HCT116 (cell line): ENCODE results near the gene RAD51D.

Experiments
- EZH2 ChIP-seq: fragments of 200-600 bp; sonication (generic); IDR thresholded peaks from 2 replicates; pipeline ENCODE4 v1.6.1; 2017; ENCODE audit warnings: antibody characterized with exemption, mixed run types
- EZH2phosphoT487 ChIP-seq: fragments of 200-600 bp; IDR thresholded peaks from 2 replicates; pipeline ENCODE4 v1.6.1; 2018; ENCODE audit warnings: antibody characterized with exemption, borderline replicate concordance
- JUND ChIP-seq: IDR thresholded peaks from 2 replicates; pipeline ENCODE4 v1.6.1; 2012
- POLR2A ChIP-seq: IDR thresholded peaks from 2 replicates; pipeline ENCODE4 v1.7.0; 2011; ENCODE audit warnings: borderline replicate concordance; ENCODE audit not compliant: insufficient read depth, insufficient read length; ENCODE audit errors: extremely low read depth
- POLR2AphosphoS5 ChIP-seq: IDR thresholded peaks from 2 replicates; pipeline ENCODE4 v1.6.1; 2011; ENCODE audit warnings: mild to moderate bottlenecking, low read depth, low read length, moderate library complexity
- RAD21 ChIP-seq: IDR thresholded peaks from 2 replicates; pipeline ENCODE4 v1.6.1; 2012; ENCODE audit warnings: low read depth, mild to moderate bottlenecking
- YY1 ChIP-seq: IDR thresholded peaks from 2 replicates; pipeline ENCODE4 v1.6.1; 2011; ENCODE audit warnings: low read length, low read depth, moderate library complexity, mild to moderate bottlenecking; ENCODE audit not compliant: insufficient replicate concordance; ENCODE audit errors: extremely low read depth
- ZFX ChIP-seq: fragments of 450-650 bp; IDR thresholded peaks from 2 replicates; pipeline ENCODE4 v1.6.1; 2017
- TF ChIP-seq, protein P1 (sequence below), 3 experiments: fragments of 200-600 bp in 1 of 3; sonication (generic) in 1 of 3; IDR thresholded peaks in 2 of 3; conservative IDR thresholded peaks in 1 of 3; 2 replicates each; pipeline ENCODE4 v1.5.1; 2012 to 2017; ENCODE audit warnings: low read depth in 2 of 3, low read length in 2 of 3, antibody characterized with exemption in 1 of 3, borderline replicate concordance in 1 of 3, control low read depth in 1 of 3, mild to moderate bottlenecking in 1 of 3, mixed read lengths in 1 of 3, mixed run types in 1 of 3, moderate library complexity in 1 of 3; ENCODE audit not compliant: insufficient read depth in 1 of 3
- TF ChIP-seq, protein P2 (sequence below): IDR thresholded peaks from 2 replicates; pipeline ENCODE4 v1.6.1; 2012
- TF ChIP-seq, protein P3 (sequence below): IDR thresholded peaks from 2 replicates; pipeline ENCODE4 v1.6.1; 2012; ENCODE audit warnings: low read depth

DNA sequence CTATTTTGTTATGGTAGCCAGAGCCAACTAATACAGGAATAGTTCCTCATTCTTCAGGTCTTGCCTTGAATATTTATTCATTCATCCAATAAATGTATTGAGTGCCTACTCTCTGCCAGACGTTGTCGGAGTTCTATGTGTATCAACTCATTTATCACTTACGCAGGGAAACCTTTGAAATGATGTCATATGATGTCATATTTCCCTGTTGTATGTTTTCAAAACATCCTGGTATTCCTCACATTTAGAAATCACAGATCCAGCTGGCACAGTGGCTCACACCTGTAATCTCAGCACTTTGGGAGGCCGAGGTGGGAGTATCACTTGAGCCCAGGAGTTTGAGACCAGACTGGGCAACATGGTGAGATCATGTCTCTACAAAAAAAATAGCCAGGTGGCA is 25.2 kb upstream of the RAD51D start:
- TF ChIP-seq ZFX (no peak), POLR2A (no peak), JUND (no peak), EZH2 (no peak), YY1 (no peak), RAD21 (no peak), EZH2phosphoT487 (no peak), POLR2AphosphoS5 (no peak)
- TF ChIP-seq, protein P1, sequence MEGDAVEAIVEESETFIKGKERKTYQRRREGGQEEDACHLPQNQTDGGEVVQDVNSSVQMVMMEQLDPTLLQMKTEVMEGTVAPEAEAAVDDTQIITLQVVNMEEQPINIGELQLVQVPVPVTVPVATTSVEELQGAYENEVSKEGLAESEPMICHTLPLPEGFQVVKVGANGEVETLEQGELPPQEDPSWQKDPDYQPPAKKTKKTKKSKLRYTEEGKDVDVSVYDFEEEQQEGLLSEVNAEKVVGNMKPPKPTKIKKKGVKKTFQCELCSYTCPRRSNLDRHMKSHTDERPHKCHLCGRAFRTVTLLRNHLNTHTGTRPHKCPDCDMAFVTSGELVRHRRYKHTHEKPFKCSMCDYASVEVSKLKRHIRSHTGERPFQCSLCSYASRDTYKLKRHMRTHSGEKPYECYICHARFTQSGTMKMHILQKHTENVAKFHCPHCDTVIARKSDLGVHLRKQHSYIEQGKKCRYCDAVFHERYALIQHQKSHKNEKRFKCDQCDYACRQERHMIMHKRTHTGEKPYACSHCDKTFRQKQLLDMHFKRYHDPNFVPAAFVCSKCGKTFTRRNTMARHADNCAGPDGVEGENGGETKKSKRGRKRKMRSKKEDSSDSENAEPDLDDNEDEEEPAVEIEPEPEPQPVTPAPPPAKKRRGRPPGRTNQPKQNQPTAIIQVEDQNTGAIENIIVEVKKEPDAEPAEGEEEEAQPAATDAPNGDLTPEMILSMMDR (IDR thresholded peaks at IDR 0.05 in 2 of 3, conservative IDR thresholded peaks at IDR 0.05 in 1 of 3; ENCODE audit: borderline replicate concordance in 1 of 3, insufficient read depth in 1 of 3, low read depth in 2 of 3, low read length in 2 of 3): no peak
- TF ChIP-seq, protein P2, sequence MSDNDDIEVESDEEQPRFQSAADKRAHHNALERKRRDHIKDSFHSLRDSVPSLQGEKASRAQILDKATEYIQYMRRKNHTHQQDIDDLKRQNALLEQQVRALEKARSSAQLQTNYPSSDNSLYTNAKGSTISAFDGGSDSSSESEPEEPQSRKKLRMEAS: no peak
- TF ChIP-seq, protein P3, sequence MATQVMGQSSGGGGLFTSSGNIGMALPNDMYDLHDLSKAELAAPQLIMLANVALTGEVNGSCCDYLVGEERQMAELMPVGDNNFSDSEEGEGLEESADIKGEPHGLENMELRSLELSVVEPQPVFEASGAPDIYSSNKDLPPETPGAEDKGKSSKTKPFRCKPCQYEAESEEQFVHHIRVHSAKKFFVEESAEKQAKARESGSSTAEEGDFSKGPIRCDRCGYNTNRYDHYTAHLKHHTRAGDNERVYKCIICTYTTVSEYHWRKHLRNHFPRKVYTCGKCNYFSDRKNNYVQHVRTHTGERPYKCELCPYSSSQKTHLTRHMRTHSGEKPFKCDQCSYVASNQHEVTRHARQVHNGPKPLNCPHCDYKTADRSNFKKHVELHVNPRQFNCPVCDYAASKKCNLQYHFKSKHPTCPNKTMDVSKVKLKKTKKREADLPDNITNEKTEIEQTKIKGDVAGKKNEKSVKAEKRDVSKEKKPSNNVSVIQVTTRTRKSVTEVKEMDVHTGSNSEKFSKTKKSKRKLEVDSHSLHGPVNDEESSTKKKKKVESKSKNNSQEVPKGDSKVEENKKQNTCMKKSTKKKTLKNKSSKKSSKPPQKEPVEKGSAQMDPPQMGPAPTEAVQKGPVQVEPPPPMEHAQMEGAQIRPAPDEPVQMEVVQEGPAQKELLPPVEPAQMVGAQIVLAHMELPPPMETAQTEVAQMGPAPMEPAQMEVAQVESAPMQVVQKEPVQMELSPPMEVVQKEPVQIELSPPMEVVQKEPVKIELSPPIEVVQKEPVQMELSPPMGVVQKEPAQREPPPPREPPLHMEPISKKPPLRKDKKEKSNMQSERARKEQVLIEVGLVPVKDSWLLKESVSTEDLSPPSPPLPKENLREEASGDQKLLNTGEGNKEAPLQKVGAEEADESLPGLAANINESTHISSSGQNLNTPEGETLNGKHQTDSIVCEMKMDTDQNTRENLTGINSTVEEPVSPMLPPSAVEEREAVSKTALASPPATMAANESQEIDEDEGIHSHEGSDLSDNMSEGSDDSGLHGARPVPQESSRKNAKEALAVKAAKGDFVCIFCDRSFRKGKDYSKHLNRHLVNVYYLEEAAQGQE: no peak
